Putamen (tissue), 1 donor: ENCODE data around the gene SYTL3.
A peak's percentile ranks its signal among the peaks of the same experiment; 100 is the strongest.

ENCODE experiments used
- DNase-seq: peaks from one replicate; pipeline ENCODE4 v3.0.0-alpha.2; 2016; ENCODE audit warnings: low spot score

The SYTL3 gene

GRCh38 chr6:158759966-158760617 lies 110.2 kb downstream of the SYTL3 start:
- no peak for DNase-seq

- DNase-seq: no peak
These were observed 110.9 kb downstream of the SYTL3 start for GRCh38 chr6:158760618-158761250.

- DNase-seq: no peak
These were observed 111.9 kb downstream of the SYTL3 start for GRCh38 chr6:158761746-158762145.

- no peak for DNase-seq
These were observed 113.1 kb downstream of the SYTL3 start for GRCh38 chr6:158762787-158763433.

GRCh38 chr6:158763434-158764182 lies 113.8 kb downstream of the SYTL3 start:
- no peak for DNase-seq

GRCh38 chr6:158764183-158764849 lies 114.5 kb downstream of the SYTL3 start:
- DNase-seq: no peak

- DNase-seq: no peak
These were observed 115.1 kb downstream of the SYTL3 start for GRCh38 chr6:158764926-158765325.

- DNase-seq: no peak
These were observed 115.7 kb downstream of the SYTL3 start for GRCh38 chr6:158765499-158766068.

GRCh38 chr6:158766621-158767455 lies 117.0 kb downstream of the SYTL3 start:
- DNase-seq: peak; percentile 47

GRCh38 chr6:158767709-158768108 lies 117.9 kb downstream of the SYTL3 start:
- no peak for DNase-seq

- DNase-seq: no peak
These were observed 118.6 kb downstream of the SYTL3 start for GRCh38 chr6:158768436-158768835.

GRCh38 chr6:158769234-158769770 lies 119.4 kb downstream of the SYTL3 start:
- no peak for DNase-seq

GRCh38 chr6:158769771-158770432 lies 120.0 kb downstream of the SYTL3 start:
- DNase-seq: peak; percentile 32

- DNase-seq: no peak
These were observed 120.9 kb downstream of the SYTL3 start for GRCh38 chr6:158770533-158771330.

GRCh38 chr6:158771399-158772152 lies 121.7 kb downstream of the SYTL3 start:
- DNase-seq: no peak

- no peak for DNase-seq
These were observed 122.3 kb downstream of the SYTL3 start for GRCh38 chr6:158772172-158772571.

GRCh38 chr6:158772851-158773371 lies 123.1 kb downstream of the SYTL3 start:
- no peak for DNase-seq
